ENCODE data around the gene TRIM41.

Gene TRIM41

GRCh38 chr5:181187500-181188213 is 35.4 kb upstream of the TRIM41 start (continued):
- TF ChIP-seq ZNF324 (tag by site-specific recombination; IDR thresholded peaks at IDR 0.05) (peak; percentile 67; the same call in 1 of the 2 replicates), ZNF521 (tag by site-specific recombination; IDR thresholded peaks at IDR 0.05) (no peak), ZNF391 (tag by site-specific recombination; IDR thresholded peaks at IDR 0.05; ENCODE audit: borderline replicate concordance, low read depth) (no peak), ZNF223 (tag by site-specific recombination; IDR thresholded peaks at IDR 0.05) (no peak), ZBTB49 (tag by site-specific recombination; IDR thresholded peaks at IDR 0.05; ENCODE audit: low read depth) (no peak), PRDM1 (tag by site-specific recombination; IDR thresholded peaks at IDR 0.05) (no peak), ZBTB10 (tag by site-specific recombination; IDR thresholded peaks at IDR 0.05) (peak; percentile 91), ZNF555 (tag by site-specific recombination; conservative IDR thresholded peaks at IDR 0.05) (no peak), TCF7L2 (IDR thresholded peaks at IDR 0.05; ENCODE audit: borderline replicate concordance, low read depth, low read length) (no peak), IKZF3 (tag by site-specific recombination; IDR thresholded peaks at IDR 0.05) (peak; percentile 85), MYNN (tag by site-specific recombination; IDR thresholded peaks at IDR 0.05; ENCODE audit: borderline replicate concordance) (no peak; the same call in 1 of the 2 replicates), ZNF560 (tag by site-specific recombination; IDR thresholded peaks at IDR 0.05; ENCODE audit: borderline replicate concordance) (no peak), OVOL3 (tag by site-specific recombination; IDR thresholded peaks at IDR 0.05) (0 out of 2 replicates have a peak, but pooled peaks have one; percentile 9), YY1 (tag by site-specific recombination; IDR thresholded peaks at IDR 0.05) (peak; percentile 65), ZNF341 (tag by site-specific recombination; IDR thresholded peaks at IDR 0.05; ENCODE audit: low read depth) (no peak), ZNF266 (tag by site-specific recombination; IDR thresholded peaks at IDR 0.05; ENCODE audit: low read depth) (no peak), ZNF645 (tag by site-specific recombination; IDR thresholded peaks at IDR 0.05) (no peak), ZNF664 (tag by site-specific recombination; IDR thresholded peaks at IDR 0.05) (peak; percentile 81), ZNF785 (tag by site-specific recombination; IDR thresholded peaks at IDR 0.05) (no peak), GLI2 (tag by site-specific recombination; IDR thresholded peaks at IDR 0.05; ENCODE audit: borderline replicate concordance, low read depth) (no peak), ZNF518A (tag by site-specific recombination; conservative IDR thresholded peaks at IDR 0.05; ENCODE audit: low read depth) (no peak), ZNF792 (tag by site-specific recombination; IDR thresholded peaks at IDR 0.05) (no peak)
